ENCODE results near the gene PNPLA2.

PNPLA2 gene

GRCh38 chr11:869399-870126 is 50.8 kb downstream of the PNPLA2 start:
- no peak overlapping the region for H3K27ac ChIP-seq
- TF ChIP-seq CTCF (IDR thresholded peaks at IDR 0.05) = no peak
- H3K27me3 ChIP-seq = no peaks in the 10 kb centered on the region
- H3K4me1 ChIP-seq (ENCODE audit: control insufficient read depth in 1 of 2, insufficient read depth in 1 of 2, low read depth in 1 of 2, low read length in 1 of 2) = no peaks in the 10 kb centered on the region
- H3K9me3 ChIP-seq = no peaks in the 10 kb centered on the region
- peaks cover 7% of the 10 kb centered on the region for H3K36me3 ChIP-seq
- H3K4me3 ChIP-seq (ENCODE audit: low read depth in 1 of 2, low read length in 1 of 2) = no peak overlapping the region

- Histone ChIP-seq H3K9me3 (no peaks in the 10 kb centered on the region), H3K27me3 (no peaks in the 10 kb centered on the region), H3K27ac (no peak overlapping the region), H3K4me3 (ENCODE audit: low read depth in 1 of 2, low read length in 1 of 2) (no peak overlapping the region), H3K36me3 (peaks cover 7% of the 10 kb centered on the region), H3K4me1 (ENCODE audit: control insufficient read depth in 1 of 2, insufficient read depth in 1 of 2, low read depth in 1 of 2, low read length in 1 of 2) (no peaks in the 10 kb centered on the region)
- TF ChIP-seq CTCF (IDR thresholded peaks at IDR 0.05) = no peak
Observed at GRCh38 chr11:870127-870413, 51.4 kb downstream of the PNPLA2 start.

DNA sequence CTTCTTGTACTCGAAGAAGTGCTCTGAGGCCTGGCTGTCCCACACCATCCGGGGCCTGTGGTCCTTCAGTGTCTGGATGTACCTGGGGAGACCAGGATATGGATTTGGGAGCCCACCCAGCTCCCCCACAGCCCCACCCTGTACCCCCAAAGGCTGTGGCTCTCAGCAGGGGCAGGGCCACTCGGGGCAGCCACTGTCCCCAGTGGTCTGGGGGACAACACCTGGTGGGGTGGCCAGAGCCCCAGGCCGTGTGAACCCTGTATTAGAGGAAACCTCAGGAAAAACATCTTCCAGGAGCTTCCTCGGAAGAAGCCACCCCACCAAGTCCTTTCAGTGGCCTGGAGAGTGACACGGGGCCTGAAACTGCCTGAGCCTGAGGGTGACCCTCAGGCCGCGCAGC is 51.7 kb downstream of the PNPLA2 start:
- H3K4me1 ChIP-seq (ENCODE audit: control insufficient read depth in 1 of 2, insufficient read depth in 1 of 2, low read depth in 1 of 2, low read length in 1 of 2) = no peaks in the 10 kb centered on the region
- peaks cover 7% of the 10 kb centered on the region for H3K36me3 ChIP-seq
- H3K4me3 ChIP-seq (ENCODE audit: low read depth in 1 of 2, low read length in 1 of 2) = no peak overlapping the region
- no peak for TF ChIP-seq CTCF (IDR thresholded peaks at IDR 0.05)
- no peaks in the 10 kb centered on the region for H3K9me3 ChIP-seq
- no peaks in the 10 kb centered on the region for H3K27me3 ChIP-seq
- no peak overlapping the region for H3K27ac ChIP-seq

DNA sequence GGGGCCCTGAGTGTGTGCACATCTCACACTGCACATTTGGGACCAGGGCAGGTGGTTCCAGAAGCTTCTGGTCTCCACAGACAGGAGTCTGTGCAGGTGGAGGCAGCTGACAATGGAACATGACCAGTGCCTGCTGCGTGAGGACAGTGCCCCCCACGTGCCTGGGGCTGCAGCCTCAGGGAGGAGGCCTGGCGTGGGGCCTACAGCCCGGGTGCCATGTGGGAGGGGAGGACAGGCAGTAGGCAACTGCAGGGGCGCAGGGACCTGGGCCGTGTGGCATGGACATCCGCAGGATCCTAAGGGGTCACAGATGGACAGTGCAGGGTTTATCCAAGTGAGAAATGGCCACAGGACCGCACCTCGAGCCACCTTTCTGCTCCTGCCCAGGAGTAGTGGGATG is 52.8 kb downstream of the PNPLA2 start:
- Histone ChIP-seq H3K9me3 (no peaks in the 10 kb centered on the region), H3K36me3 (peaks cover 7% of the 10 kb centered on the region), H3K4me1 (ENCODE audit: control insufficient read depth in 1 of 2, insufficient read depth in 1 of 2, low read depth in 1 of 2, low read length in 1 of 2) (no peaks in the 10 kb centered on the region), H3K27ac (no peak overlapping the region), H3K4me3 (ENCODE audit: low read depth in 1 of 2, low read length in 1 of 2) (no peak overlapping the region), H3K27me3 (no peaks in the 10 kb centered on the region)
- no peak for TF ChIP-seq CTCF (IDR thresholded peaks at IDR 0.05)

GRCh38 chr11:872799-873198 is 54.1 kb downstream of the PNPLA2 start:
- H3K4me1 ChIP-seq (ENCODE audit: control insufficient read depth in 1 of 2, insufficient read depth in 1 of 2, low read depth in 1 of 2, low read length in 1 of 2) = no peaks in the 10 kb centered on the region
- no peaks in the 10 kb centered on the region for H3K27me3 ChIP-seq
- H3K36me3 ChIP-seq = peaks cover 7% of the 10 kb centered on the region
- no peaks in the 10 kb centered on the region for H3K9me3 ChIP-seq
- TF ChIP-seq CTCF (IDR thresholded peaks at IDR 0.05) = no peak
- no peak overlapping the region for H3K4me3 ChIP-seq (ENCODE audit: low read depth in 1 of 2, low read length in 1 of 2)
- no peak overlapping the region for H3K27ac ChIP-seq

- Histone ChIP-seq H3K9me3 (no peaks in the 10 kb centered on the region), H3K27me3 (no peaks in the 10 kb centered on the region), H3K27ac (no peak overlapping the region), H3K4me1 (ENCODE audit: control insufficient read depth in 1 of 2, insufficient read depth in 1 of 2, low read depth in 1 of 2, low read length in 1 of 2) (no peaks in the 10 kb centered on the region), H3K36me3 (peaks cover 5% of the 10 kb centered on the region), H3K4me3 (ENCODE audit: low read depth in 1 of 2, low read length in 1 of 2) (no peak overlapping the region)
- no peak for TF ChIP-seq CTCF (IDR thresholded peaks at IDR 0.05)
Observed at GRCh38 chr11:873706-874105, 55.0 kb downstream of the PNPLA2 start.

Measured in neutrophil (primary cell).